Lung (tissue), 12 donors: ENCODE data around the gene ETV2. TPM values are rescaled to one million over a fixed set of nuclear protein-coding genes. Genes with fewer than 3 reads are reported as not detected.

ENCODE experiments used
- ATAC-seq: fragments of 200-7000 bp; cut with Tn5 transposase; one replicate; pipeline ENCODE4 v1.9.1; 2020; ENCODE audit warnings: moderate number of reproducible peaks; ENCODE audit not compliant: insufficient read depth, low FRiP score
- DNase-seq, 3 donors: peaks; one replicate each; pipeline ENCODE4 v3.0.0-alpha.2; 2013 to 2017
- H3K27ac ChIP-seq, 2 donors: one replicate each; pipeline ENCODE4 v1.5.1; 2013; ENCODE audit warnings: mild to moderate bottlenecking in 2 of 2, moderate library complexity in 2 of 2, control low read depth in 1 of 2, inconsistent platforms in 1 of 2, low read depth in 1 of 2, low read length in 1 of 2
- H3K27me3 ChIP-seq, 3 donors: one replicate each; pipeline ENCODE4 v1.5.1; 2013; ENCODE audit warnings: low read length in 2 of 3; ENCODE audit not compliant: control insufficient read depth in 3 of 3, insufficient read depth in 3 of 3
- H3K36me3 ChIP-seq, 4 donors: one replicate each; pipeline ENCODE4 v1.5.1; 2013; ENCODE audit warnings: low read length in 4 of 4, mild to moderate bottlenecking in 1 of 4, moderate library complexity in 1 of 4; ENCODE audit not compliant: control insufficient read depth in 4 of 4, insufficient read depth in 4 of 4
- H3K4me1 ChIP-seq, 5 donors: one replicate each; pipeline ENCODE4 v1.5.1; 2013; ENCODE audit warnings: low read length in 5 of 5, mild to moderate bottlenecking in 2 of 5, moderate library complexity in 1 of 5; ENCODE audit not compliant: control insufficient read depth in 5 of 5, insufficient read depth in 5 of 5
- H3K4me3 ChIP-seq: one replicate; pipeline ENCODE4 v1.5.1; 2013; ENCODE audit warnings: mild to moderate bottlenecking, control low read depth, moderate library complexity
- H3K9ac ChIP-seq, 2 donors: one replicate each; pipeline ENCODE4 v1.5.1; 2013; ENCODE audit warnings: low read length in 2 of 2, control low read depth in 1 of 2; ENCODE audit not compliant: insufficient read depth in 1 of 2
- H3K9me3 ChIP-seq, 4 donors: one replicate each; pipeline ENCODE4 v1.5.1; 2013; ENCODE audit warnings: low read length in 3 of 4, mild to moderate bottlenecking in 1 of 4, moderate library complexity in 1 of 4; ENCODE audit not compliant: control insufficient read depth in 4 of 4, insufficient read depth in 3 of 4
- CTCF ChIP-seq: IDR thresholded peaks from 2 replicates; pipeline ENCODE4 v1.5.1; 2012; ENCODE audit warnings: mild to moderate bottlenecking; ENCODE audit errors: control extremely low read depth, extremely low read depth
- WGBS, 2 donors: extraction: QIAGEN DNeasy Blood & Tissue Kit; methylation state at CpG; one replicate each; pipeline ENCODE4 v1.1.7; 2013; 5-methylcytosine and 5-hydroxymethylcytosine counted together
- polyA plus RNA-seq, 2 donors: library from polyadenylated mRNA; stranded (reverse); fragments of 200-250 nt; gene quantifications; one replicate each; pipeline ENCODE4 v1.2.1, GENCODE V29; 2013
- total RNA-seq, 2 donors: library from RNA; depleted of rRNA in 1 of 2; stranded (reverse); fragments of >200 nt in 1 of 2; gene quantifications; one replicate each; pipeline ENCODE4 v1.2.1, GENCODE V29; 2014 to 2021
- donor health status: control.
- donor health status: control.
- donor health status: Bipolar disorder and iron deficiency.
- donor health status: healthy.
- donor health status: DM: yes; HTN: yes; CAD: no.

The ETV2 gene
- total and polyA plus RNA-seq, 4 donors, result 0.31 to 2.5 (median 1.1) TPM

- 13 to 17% methylated on average over 8 of the region's 8 CpGs for WGBS, 2 donors
- ATAC-seq (no peak), DNase-seq (no peak)
- H3K27me3 ChIP-seq, result no peaks in the 10 kb centered on the region
- H3K9ac ChIP-seq, result no peak overlapping the region
- TF ChIP-seq CTCF, result no peak
- H3K9me3 ChIP-seq, result no peaks in the 10 kb centered on the region
- H3K4me1 ChIP-seq, result no peaks in the 10 kb centered on the region
- no peak overlapping the region for H3K4me3 ChIP-seq
- H3K27ac ChIP-seq, result no peak overlapping the region
- no peaks in the 10 kb centered on the region for H3K36me3 ChIP-seq
Observed at GRCh38 chr19:35693422-35693821, 51.9 kb downstream of the ETV2 start.

- Histone ChIP-seq H3K9ac (no peak overlapping the region), H3K9me3 (no peaks in the 10 kb centered on the region), H3K36me3 (no peaks in the 10 kb centered on the region), H3K27me3 (no peaks in the 10 kb centered on the region), H3K4me1 (no peaks in the 10 kb centered on the region), H3K27ac (no peak overlapping the region), H3K4me3 (no peak overlapping the region)
- 26 to 34% methylated on average over 8 of the region's 8 CpGs for WGBS, 2 donors
- ATAC-seq (peak; percentile 96), DNase-seq (peak; percentile 84 to 87 (median 85))
- peak; percentile 98 for TF ChIP-seq CTCF
Observed at GRCh38 chr19:35693835-35694599, 52.5 kb downstream of the ETV2 start.

Other genes with a start within 250 kb of the ETV2 start
- gene FFAR2, start 193.5 kb upstream of the ETV2 start, total RNA-seq, result 1 to 10 TPM; 2.6 to 6.2 TPM
- gene FFAR2, start 193.5 kb upstream of the ETV2 start, polyA plus RNA-seq, result 100 to 1,000 TPM in 1 of 2 donors, 1 to 10 TPM in 1; 1.2 to 113 TPM
- not detected for gene KRTDAP, start 151.3 kb upstream of the ETV2 start, total RNA-seq
- gene KRTDAP, start 151.3 kb upstream of the ETV2 start, polyA plus RNA-seq, result under 1 TPM; 0.16 to 0.49 TPM
- 100 to 1,000 TPM in 1 of 2 donors, 10 to 100 TPM in 1; 84.6 to 127 TPM for gene DMKN, start 128.1 kb upstream of the ETV2 start, total RNA-seq
- 100 to 1,000 TPM in 1 of 2 donors, 10 to 100 TPM in 1; 79.0 to 278 TPM for gene DMKN, start 128.1 kb upstream of the ETV2 start, polyA plus RNA-seq
- under 1 TPM in 1 of 2 donors, not detected in 1; 0.09 TPM for gene SBSN, start 113.4 kb upstream of the ETV2 start, total RNA-seq
- under 1 TPM; 0.08 to 0.39 TPM for gene SBSN, start 113.4 kb upstream of the ETV2 start, polyA plus RNA-seq
- not detected for gene GAPDHS, start 108.3 kb upstream of the ETV2 start, total RNA-seq
- gene GAPDHS, start 108.3 kb upstream of the ETV2 start, polyA plus RNA-seq, result not detected
- 10 to 100 TPM; 39.0 to 98.8 TPM for gene TMEM147, start 96.1 kb upstream of the ETV2 start, total RNA-seq
- 100 to 1,000 TPM; 150 to 167 TPM for gene TMEM147, start 96.1 kb upstream of the ETV2 start, polyA plus RNA-seq
- gene ATP4A, start 78.1 kb upstream of the ETV2 start, total RNA-seq, result not detected
- gene ATP4A, start 78.1 kb upstream of the ETV2 start, polyA plus RNA-seq, result under 1 TPM in 1 of 2 donors, not detected in 1; 0.01 TPM
- not detected for gene PMIS2, start 55.6 kb upstream of the ETV2 start, total RNA-seq
- not detected for gene PMIS2, start 55.6 kb upstream of the ETV2 start, polyA plus RNA-seq
- gene HAUS5, start 29.0 kb upstream of the ETV2 start, total RNA-seq, result 10 to 100 TPM; 13.9 to 15.8 TPM
- 10 to 100 TPM in 1 of 2 donors, 1 to 10 TPM in 1; 6.0 to 16.5 TPM for gene HAUS5, start 29.0 kb upstream of the ETV2 start, polyA plus RNA-seq
- gene RBM42, start 12.7 kb upstream of the ETV2 start, total RNA-seq, result 10 to 100 TPM; 28.4 to 77.4 TPM
- 10 to 100 TPM; 68.6 to 84.0 TPM for gene RBM42, start 12.7 kb upstream of the ETV2 start, polyA plus RNA-seq
- 100 to 1,000 TPM; 202 to 338 TPM for gene COX6B1, start 6.6 kb downstream of the ETV2 start, total RNA-seq
- gene COX6B1, start 6.6 kb downstream of the ETV2 start, polyA plus RNA-seq, result 1,000 to 10,000 TPM in 1 of 2 donors, 100 to 1,000 TPM in 1; 679 to 1,407 TPM
- gene UPK1A, start 24.8 kb downstream of the ETV2 start, total RNA-seq, result not detected
- under 1 TPM in 1 of 2 donors, not detected in 1; 0.03 TPM for gene UPK1A, start 24.8 kb downstream of the ETV2 start, polyA plus RNA-seq
- under 1 TPM; 0.28 to 0.63 TPM for gene ZBTB32, start 62.8 kb downstream of the ETV2 start, total RNA-seq
- gene ZBTB32, start 62.8 kb downstream of the ETV2 start, polyA plus RNA-seq, result under 1 TPM; 0.22 to 0.50 TPM
- 10 to 100 TPM; 24.9 to 41.0 TPM for gene KMT2B, start 76.3 kb downstream of the ETV2 start, total RNA-seq
- 10 to 100 TPM; 21.7 to 30.0 TPM for gene KMT2B, start 76.3 kb downstream of the ETV2 start, polyA plus RNA-seq
- gene IGFLR1, start 100.7 kb downstream of the ETV2 start, total RNA-seq, result 10 to 100 TPM in 1 of 2 donors, 1 to 10 TPM in 1; 3.8 to 32.3 TPM
- 10 to 100 TPM; 19.6 to 72.5 TPM for gene IGFLR1, start 100.7 kb downstream of the ETV2 start, polyA plus RNA-seq
- 10 to 100 TPM; 14.0 to 21.6 TPM for gene U2AF1L4, start 103.7 kb downstream of the ETV2 start, total RNA-seq
- gene U2AF1L4, start 103.7 kb downstream of the ETV2 start, polyA plus RNA-seq, result 10 to 100 TPM; 13.0 to 25.5 TPM
- 100 to 1,000 TPM in 1 of 2 donors, 10 to 100 TPM in 1; 36.8 to 129 TPM for gene PSENEN, start 103.9 kb downstream of the ETV2 start, total RNA-seq
- gene PSENEN, start 103.9 kb downstream of the ETV2 start, polyA plus RNA-seq, result 100 to 1,000 TPM in 1 of 2 donors, 10 to 100 TPM in 1; 84.2 to 196 TPM
- gene LIN37, start 106.8 kb downstream of the ETV2 start, total RNA-seq, result 10 to 100 TPM in 1 of 2 donors, 1 to 10 TPM in 1; 4.4 to 11.4 TPM
- 10 to 100 TPM; 16.2 TPM for gene LIN37, start 106.8 kb downstream of the ETV2 start, polyA plus RNA-seq
- gene HSPB6, start 115.3 kb downstream of the ETV2 start, total RNA-seq, result 10 to 100 TPM; 13.2 to 44.8 TPM
- gene HSPB6, start 115.3 kb downstream of the ETV2 start, polyA plus RNA-seq, result 10 to 100 TPM; 22.5 to 26.4 TPM
- 10 to 100 TPM; 10.5 to 32.2 TPM for gene PROSER3, start 116.4 kb downstream of the ETV2 start, total RNA-seq
- gene PROSER3, start 116.4 kb downstream of the ETV2 start, polyA plus RNA-seq, result 10 to 100 TPM; 10.0 to 13.6 TPM
- 10 to 100 TPM; 16.2 to 16.6 TPM for gene ARHGAP33, start 133.8 kb downstream of the ETV2 start, total RNA-seq
- 1 to 10 TPM; 3.1 to 8.2 TPM for gene ARHGAP33, start 133.8 kb downstream of the ETV2 start, polyA plus RNA-seq
- gene PRODH2, start 171.1 kb downstream of the ETV2 start, total RNA-seq, result not detected
- gene PRODH2, start 171.1 kb downstream of the ETV2 start, polyA plus RNA-seq, result not detected
- gene NPHS1, start 210.8 kb downstream of the ETV2 start, total RNA-seq, result under 1 TPM in 1 of 2 donors, not detected in 1; 0.23 TPM
- gene NPHS1, start 210.8 kb downstream of the ETV2 start, polyA plus RNA-seq, result under 1 TPM in 1 of 2 donors, not detected in 1; 0.02 TPM
- gene KIRREL2, start 215.2 kb downstream of the ETV2 start, total RNA-seq, result 1 to 10 TPM in 1 of 2 donors, not detected in 1; 1.2 TPM
- gene KIRREL2, start 215.2 kb downstream of the ETV2 start, polyA plus RNA-seq, result under 1 TPM; 0.04 to 0.10 TPM
- gene APLP1, start 226.8 kb downstream of the ETV2 start, total RNA-seq, result 1 to 10 TPM; 1.7 to 2.3 TPM
- gene APLP1, start 226.8 kb downstream of the ETV2 start, polyA plus RNA-seq, result 1 to 10 TPM in 1 of 2 donors, under 1 TPM in 1; 0.94 to 6.5 TPM